Thyroid gland (tissue), 4 donors: ENCODE results near the gene PRMT7. TPM values are rescaled to one million over a fixed set of nuclear protein-coding genes. Genes with fewer than 3 reads are reported as not detected.

ENCODE experiments used
- DNase-seq, 2 donors: peaks; one replicate each; pipeline ENCODE4 v3.0.0-alpha.2; 2019
- H3K27ac ChIP-seq, 3 donors: fragments of 200-600 bp; sonication (generic); 1 replicate in 2 of 3; 2 replicates in 1 of 3; pipeline ENCODE4 v1.5.1; 2016 to 2019; ENCODE audit warnings: mild to moderate bottlenecking in 1 of 3, moderate library complexity in 1 of 3
- H3K27me3 ChIP-seq: fragments of 200-600 bp; sonication (generic); one replicate; pipeline ENCODE4 v1.5.1; 2019
- H3K36me3 ChIP-seq, 2 donors: fragments of 200-600 bp; sonication (generic); one replicate each; pipeline ENCODE4 v1.5.1; 2016 to 2019
- H3K4me1 ChIP-seq, 2 donors: fragments of 200-600 bp; sonication (generic); one replicate each; pipeline ENCODE4 v1.5.1; 2017 to 2019
- H3K4me3 ChIP-seq, 3 donors: fragments of 200-600 bp; sonication (generic); replicated peaks in 1 of 3; 1 replicate in 2 of 3; 2 replicates in 1 of 3; pipeline ENCODE4 v1.5.1; 2016; ENCODE audit warnings: mild to moderate bottlenecking in 1 of 3
- H3K9me3 ChIP-seq: fragments of 200-600 bp; sonication (generic); one replicate; pipeline ENCODE4 v1.5.1; 2017
- CTCF ChIP-seq, 6 experiments: fragments of 200-600 bp in 3 of 6; fragments of 450-650 bp in 3 of 6; sonication (generic) in 3 of 6; IDR thresholded peaks; one replicate each; pipeline ENCODE4 v1.5.1; 2016 to 2019; ENCODE audit warnings: antibody characterized with exemption in 6 of 6, mild to moderate bottlenecking in 2 of 6, inconsistent platforms in 1 of 6, moderate library complexity in 1 of 6
- POLR2A ChIP-seq, 2 donors: fragments of 450-650 bp; IDR thresholded peaks; one replicate each; pipeline ENCODE4 v1.6.1; 2017; ENCODE audit warnings: antibody characterized with exemption in 2 of 2, mild to moderate bottlenecking in 2 of 2, moderate library complexity in 1 of 2
- WGBS, 2 donors: methylation state at CpG; one replicate each; pipeline ENCODE4 v1.1.5; 2017; 5-methylcytosine and 5-hydroxymethylcytosine counted together
- intact Hi-C: fragments of 100-400 bp; cut with DNase I; formaldehyde crosslinking; loops from one replicate; pipeline ENCODE4 v1.15.1; 2023
- total RNA-seq, 4 donors: library from RNA; depleted of rRNA; stranded (reverse); fragments of >200 nt; gene quantifications; one replicate each; pipeline ENCODE4 v1.2.3, GENCODE V29; 2016

The PRMT7 gene
- total RNA-seq, 4 donors from 2014 or later = 41.7 to 57.0 (median 46.9) TPM

- Histone ChIP-seq H3K27me3 (no peaks in the 10 kb centered on the region), H3K9me3 (no peaks in the 10 kb centered on the region), H3K27ac (peak overlapping the region in 2 of 3 donors; percentile 41 to 50), H3K4me1 (peaks cover 43 to 48% of the 10 kb centered on the region in 2 donors), H3K36me3 (peaks cover 8 to 15% of the 10 kb centered on the region in 2 donors), H3K4me3 (no peak overlapping the region)
- no peak for DNase-seq
- TF ChIP-seq POLR2A (IDR thresholded peaks at IDR 0.05) (no peak), CTCF (IDR thresholded peaks at IDR 0.05) (no peak)
- 71 to 73% methylated on average over 11 of the region's 11 CpGs for WGBS, 2 donors
- intact Hi-C loops = no loop called here
Measured at GRCh38 chr16:68345351-68345810, 34.6 kb downstream of the PRMT7 start.

- peaks cover 43 to 45% of the 10 kb centered on the region in 2 donors for H3K4me1 ChIP-seq
- no peak overlapping the region for H3K4me3 ChIP-seq
- TF ChIP-seq POLR2A (IDR thresholded peaks at IDR 0.05) = no peak
- peak in 5 of 6 experiments; percentile 14 to 40 (median 32) for TF ChIP-seq CTCF (IDR thresholded peaks at IDR 0.05)
- H3K27ac ChIP-seq = peak overlapping the region; percentile 42 to 73 (median 50)
- intact Hi-C loops = no loop called here
- no peaks in the 10 kb centered on the region for H3K27me3 ChIP-seq
- DNase-seq = peak; percentile 87 to 90
- no peaks in the 10 kb centered on the region for H3K9me3 ChIP-seq
- 53 to 54% methylated on average over 14 to 16 of the region's 16 CpGs for WGBS, 2 donors
- peaks cover 8 to 18% of the 10 kb centered on the region in 2 donors for H3K36me3 ChIP-seq
Measured at GRCh38 chr16:68345958-68346635, 35.3 kb downstream of the PRMT7 start.

GRCh38 chr16:68346892-68347480 is 36.2 kb downstream of the PRMT7 start:
- intact Hi-C loops = no loop called here
- Histone ChIP-seq H3K36me3 (peaks cover 8 to 24% of the 10 kb centered on the region in 2 donors), H3K9me3 (no peaks in the 10 kb centered on the region), H3K27me3 (no peaks in the 10 kb centered on the region), H3K4me1 (peaks cover 35 to 36% of the 10 kb centered on the region in 2 donors), H3K27ac (peak overlapping the region; percentile 42 to 73 (median 50)), H3K4me3 (no peak overlapping the region)
- TF ChIP-seq POLR2A (IDR thresholded peaks at IDR 0.05) = no peak
- no peak for TF ChIP-seq CTCF (IDR thresholded peaks at IDR 0.05)
- peak; percentile 44 to 65 for DNase-seq
- 66 to 71% methylated on average over 7 to 11 of the region's 12 CpGs for WGBS, 2 donors

DNA sequence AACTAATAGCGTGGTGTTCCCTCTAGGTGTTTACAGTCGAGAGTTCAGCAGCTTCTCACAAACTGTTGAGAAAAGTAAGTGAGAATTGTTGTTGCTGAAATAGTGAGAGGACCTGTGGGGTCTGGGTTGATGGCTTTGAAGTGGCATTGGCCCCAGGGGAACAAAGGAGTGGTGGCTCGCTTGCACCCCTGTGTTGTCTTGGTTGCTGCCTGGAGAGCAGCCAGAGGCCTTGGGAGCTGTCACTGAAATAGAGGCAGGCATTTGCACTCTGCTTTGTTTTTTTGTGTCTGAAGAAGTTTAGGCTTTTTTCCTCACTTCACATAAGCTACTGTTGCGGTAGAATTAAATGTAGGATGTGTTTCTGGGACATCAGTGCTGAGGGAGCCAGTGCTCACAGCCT is 36.8 kb downstream of the PRMT7 start:
- intact Hi-C loops = no loop called here
- Histone ChIP-seq H3K27me3 (no peaks in the 10 kb centered on the region), H3K27ac (peak overlapping the region in 2 of 3 donors; percentile 50 to 73), H3K9me3 (no peaks in the 10 kb centered on the region), H3K36me3 (peaks cover 12 to 24% of the 10 kb centered on the region in 2 donors), H3K4me3 (no peak overlapping the region), H3K4me1 (peaks cover 32 to 34% of the 10 kb centered on the region in 2 donors)
- 49 to 73% methylated on average over 4 of the region's 4 CpGs for WGBS, 2 donors
- TF ChIP-seq CTCF (IDR thresholded peaks at IDR 0.05) = no peak
- no peak for TF ChIP-seq POLR2A (IDR thresholded peaks at IDR 0.05)
- peak; percentile 54 to 59 for DNase-seq
